ENCODE results near the gene FCSK. TPM values are rescaled to one million over a fixed set of nuclear protein-coding genes. Genes with fewer than 3 reads are reported as not detected.

FCSK gene
- total and polyA plus RNA-seq, 9 donors, result 5.1 to 29.4 (median 20.0) TPM

DNA sequence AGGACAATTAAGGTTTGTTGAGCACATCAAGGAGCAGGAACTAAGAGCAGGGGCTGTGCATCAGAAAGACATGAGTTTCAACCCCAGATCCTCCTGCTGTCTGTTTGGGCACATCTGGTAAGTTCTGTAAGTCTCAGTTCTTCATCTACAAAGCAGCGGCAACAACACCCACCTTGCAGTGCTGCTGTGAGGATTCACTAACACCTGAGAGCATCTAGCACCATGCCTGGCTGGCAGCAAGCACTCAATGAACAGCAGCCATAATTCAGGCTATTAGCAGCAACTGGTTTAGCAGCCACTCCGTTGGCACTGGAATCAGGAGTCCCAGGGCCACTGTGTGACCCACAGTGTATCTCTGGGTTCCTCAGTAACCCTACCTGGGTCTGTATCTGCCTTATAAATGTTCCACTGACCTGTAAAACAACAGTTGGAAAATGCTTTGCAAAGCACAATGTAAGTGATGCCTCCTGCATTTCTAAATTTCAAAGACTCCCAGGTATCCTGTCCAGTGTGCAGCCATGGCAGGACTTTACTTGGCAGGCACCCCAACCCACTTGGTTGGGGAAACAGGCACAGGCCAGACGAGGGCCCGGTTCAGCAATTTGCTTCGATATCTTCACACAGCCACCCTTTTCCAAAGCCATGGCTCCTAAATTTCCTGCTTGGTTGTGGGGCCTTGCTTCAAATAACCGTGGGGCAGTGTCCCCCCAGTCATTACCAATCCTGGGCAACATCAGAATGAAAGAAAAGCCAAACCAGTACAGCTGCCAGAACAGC lies 19.7 kb upstream of the FCSK start:
- TF ChIP-seq EP300 (IDR thresholded peaks at IDR 0.05) (no peak), POLR2A (IDR thresholded peaks at IDR 0.05) (no peak)
- TF ChIP-seq, protein P1, sequence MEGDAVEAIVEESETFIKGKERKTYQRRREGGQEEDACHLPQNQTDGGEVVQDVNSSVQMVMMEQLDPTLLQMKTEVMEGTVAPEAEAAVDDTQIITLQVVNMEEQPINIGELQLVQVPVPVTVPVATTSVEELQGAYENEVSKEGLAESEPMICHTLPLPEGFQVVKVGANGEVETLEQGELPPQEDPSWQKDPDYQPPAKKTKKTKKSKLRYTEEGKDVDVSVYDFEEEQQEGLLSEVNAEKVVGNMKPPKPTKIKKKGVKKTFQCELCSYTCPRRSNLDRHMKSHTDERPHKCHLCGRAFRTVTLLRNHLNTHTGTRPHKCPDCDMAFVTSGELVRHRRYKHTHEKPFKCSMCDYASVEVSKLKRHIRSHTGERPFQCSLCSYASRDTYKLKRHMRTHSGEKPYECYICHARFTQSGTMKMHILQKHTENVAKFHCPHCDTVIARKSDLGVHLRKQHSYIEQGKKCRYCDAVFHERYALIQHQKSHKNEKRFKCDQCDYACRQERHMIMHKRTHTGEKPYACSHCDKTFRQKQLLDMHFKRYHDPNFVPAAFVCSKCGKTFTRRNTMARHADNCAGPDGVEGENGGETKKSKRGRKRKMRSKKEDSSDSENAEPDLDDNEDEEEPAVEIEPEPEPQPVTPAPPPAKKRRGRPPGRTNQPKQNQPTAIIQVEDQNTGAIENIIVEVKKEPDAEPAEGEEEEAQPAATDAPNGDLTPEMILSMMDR (IDR thresholded peaks at IDR 0.05), result no peak
- Histone ChIP-seq H3K27me3 (no peaks in the 10 kb centered on the region), H3K4me1 (ENCODE audit: insufficient read depth) (peaks cover 33% of the 10 kb centered on the region), H3K4me3 (no peak overlapping the region), H3K36me3 (no peaks in the 10 kb centered on the region), H3K27ac (no peak overlapping the region), H3K9me3 (no peaks in the 10 kb centered on the region)
- DNase-seq, result no peak
- WGBS, 3 donors, result 81 to 85% (median 85%) methylated on average over 6 of the region's 6 CpGs
- intact Hi-C loops (cut with DNase I), result loop anchor here in 2 of 4 donors (5.0 kb wide), 2 partner anchors 42 to 52 kb away; no protein-coding TSS in a partner anchor

DNA sequence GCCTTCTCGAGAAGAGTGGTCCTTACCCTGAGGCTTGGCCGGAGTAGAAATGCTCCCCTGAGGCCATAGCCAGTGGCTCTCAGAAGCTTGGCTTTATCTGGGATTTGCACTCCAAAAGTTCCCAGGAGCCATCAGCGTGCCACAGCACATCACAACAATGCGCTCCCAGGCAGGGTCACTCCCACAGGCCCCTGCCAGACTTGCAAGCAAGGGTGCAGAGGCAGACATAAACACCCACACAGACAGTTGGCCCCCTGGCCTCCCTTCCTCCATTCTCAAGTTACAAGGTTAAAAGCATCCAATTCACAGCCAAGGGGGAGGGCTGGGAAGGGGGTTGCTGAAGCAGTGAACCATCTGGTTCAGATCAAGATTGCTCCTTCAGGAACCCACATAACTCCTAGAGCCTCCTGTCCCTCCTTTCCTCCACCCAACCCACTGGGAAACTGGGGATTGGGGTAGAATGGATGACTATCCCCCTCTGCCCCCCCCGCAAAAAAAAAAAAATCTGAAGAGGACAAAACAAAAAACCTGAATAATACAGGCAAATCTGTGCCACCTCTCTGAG lies 17.3 kb upstream of the FCSK start:
- Histone ChIP-seq H3K27ac (peak overlapping the region in 1 of 2 donors; percentile 70), H3K27me3 (no peaks in the 10 kb centered on the region), H3K36me3 (no peaks in the 10 kb centered on the region), H3K9me3 (no peaks in the 10 kb centered on the region), H3K4me1 (ENCODE audit: insufficient read depth) (peaks cover 22% of the 10 kb centered on the region), H3K4me3 (no peak overlapping the region)
- WGBS, 3 donors, result 1 to 5% (median 5%) methylated on average over 4 to 5 of the region's 5 CpGs
- DNase-seq, result peak; percentile 49 to 75 (median 68)
- TF ChIP-seq EP300 (IDR thresholded peaks at IDR 0.05) (no peak), POLR2A (IDR thresholded peaks at IDR 0.05) (no peak)
- TF ChIP-seq, protein P1 (IDR thresholded peaks at IDR 0.05), result no peak
- intact Hi-C loops (cut with DNase I), result loop anchor here in 2 of 4 donors (5.0 kb wide), 2 partner anchors 45 to 55 kb away; no protein-coding TSS in a partner anchor

- Histone ChIP-seq H3K36me3 (no peaks in the 10 kb centered on the region), H3K4me3 (peak overlapping the region; percentile 81), H3K4me1 (ENCODE audit: insufficient read depth) (peaks cover 19% of the 10 kb centered on the region), H3K27ac (peak overlapping the region; percentile 30 to 70), H3K9me3 (no peaks in the 10 kb centered on the region), H3K27me3 (no peaks in the 10 kb centered on the region)
- TF ChIP-seq POLR2A (IDR thresholded peaks at IDR 0.05) (no peak), EP300 (IDR thresholded peaks at IDR 0.05) (no peak)
- TF ChIP-seq, protein P1 (IDR thresholded peaks at IDR 0.05), result no peak
- peak in 4 of 5 donors; percentile 25 to 48 (median 46) for DNase-seq
- 3% methylated on average over 22 of the region's 22 CpGs for WGBS, 3 donors
- intact Hi-C loops (cut with DNase I), result loop anchor here in 2 of 4 donors (5.0 kb wide), 2 partner anchors 46 to 56 kb away; no protein-coding TSS in a partner anchor
Measured at GRCh38 chr16:70437582-70438557, 16.5 kb upstream of the FCSK start.

DNA sequence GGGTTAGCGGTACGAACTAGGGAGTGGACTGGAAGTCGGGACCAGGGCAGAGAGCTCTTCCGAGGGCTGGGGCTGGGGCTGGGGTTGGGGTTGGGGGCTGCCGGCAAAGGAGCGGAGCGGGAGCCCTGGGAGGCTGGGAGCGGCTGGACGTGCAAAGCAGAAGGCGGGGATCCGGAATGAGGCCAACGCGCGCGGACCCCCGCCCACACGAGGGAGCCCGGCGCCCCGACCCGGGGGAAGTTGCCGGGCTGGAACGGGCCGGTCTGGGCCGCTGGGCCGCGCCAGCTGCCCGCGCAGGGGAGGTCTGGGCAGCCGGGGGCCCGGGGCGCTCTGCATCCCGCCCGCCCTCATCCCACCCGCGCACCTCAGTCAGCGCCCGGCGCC lies 15.8 kb upstream of the FCSK start:
- Histone ChIP-seq H3K27ac (peak overlapping the region in 1 of 2 donors; percentile 70), H3K36me3 (no peaks in the 10 kb centered on the region), H3K27me3 (no peaks in the 10 kb centered on the region), H3K4me3 (peak overlapping the region; percentile 81), H3K9me3 (no peaks in the 10 kb centered on the region), H3K4me1 (ENCODE audit: insufficient read depth) (peaks cover 13% of the 10 kb centered on the region)
- intact Hi-C loops (cut with DNase I), result loop anchor here in 2 of 4 donors (5.0 kb wide), 2 partner anchors 46 to 56 kb away; no protein-coding TSS in a partner anchor
- 0 to 1% (median 0%) methylated on average over 19 to 39 of the region's 39 CpGs for WGBS, 3 donors
- no peak for TF ChIP-seq EP300 (IDR thresholded peaks at IDR 0.05)
- TF ChIP-seq, protein P1 (IDR thresholded peaks at IDR 0.05), result no peak
- no peak for TF ChIP-seq POLR2A (IDR thresholded peaks at IDR 0.05)
- DNase-seq, result peak; percentile 48 to 80 (median 72)
